Measurements from ENCODE around the gene ARID3A.

The ARID3A gene

DNA sequence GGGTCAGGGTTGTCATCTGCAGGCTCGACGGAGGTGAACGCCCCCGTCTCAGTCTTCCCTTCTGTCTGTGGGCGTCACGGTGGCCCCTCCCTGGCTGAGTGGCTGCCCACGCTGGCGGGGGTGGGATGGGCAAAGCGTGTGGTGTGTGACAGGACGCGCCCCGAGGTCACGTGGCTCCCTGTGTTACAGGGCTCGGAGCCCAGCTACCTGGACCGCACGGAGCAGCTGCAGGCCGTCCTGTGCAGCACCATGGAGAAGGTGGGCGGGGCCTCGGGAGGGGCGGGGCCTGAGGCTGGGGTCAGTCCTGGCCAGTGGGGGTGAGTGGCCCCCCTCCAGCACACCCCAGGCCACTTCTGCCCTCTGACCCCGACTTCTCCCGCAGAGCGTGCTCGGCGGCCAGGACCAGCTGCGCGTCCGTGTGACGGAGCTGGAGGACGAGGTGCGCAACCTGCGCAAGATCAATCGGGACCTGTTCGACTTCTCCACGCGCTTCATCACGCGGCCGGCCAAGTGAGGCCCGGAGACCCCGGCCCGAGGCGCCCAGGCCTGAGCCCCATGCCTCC lies 68.1 kb downstream of the ARID3A start:
- in situ Hi-C loops (cut with MboI; ENCODE audit: low sequenced_read_pairs, unreplicated experiment) = no loop called here
- TF ChIP-seq CTCF (IDR thresholded peaks at IDR 0.05; ENCODE audit: borderline replicate concordance, control extremely low read depth, extremely low read depth, insufficient read depth, missing control alignments) = no peak
- no peak for DNase-seq (ENCODE audit: low spot score)

GRCh38 chr19:994516-994915 lies 68.7 kb downstream of the ARID3A start:
- in situ Hi-C loops (cut with MboI; ENCODE audit: low sequenced_read_pairs, unreplicated experiment) = no loop called here

GRCh38 chr19:995051-995827 lies 69.4 kb downstream of the ARID3A start:
- DNase-seq (ENCODE audit: low spot score) = no peak
- in situ Hi-C loops (cut with MboI; ENCODE audit: low sequenced_read_pairs, unreplicated experiment) = no loop called here
- TF ChIP-seq CTCF (IDR thresholded peaks at IDR 0.05; ENCODE audit: borderline replicate concordance, control extremely low read depth, extremely low read depth, insufficient read depth, missing control alignments) = no peak

More at GRCh38 chr19:994516-994915, 68.7 kb downstream of the ARID3A start:
- no peak for TF ChIP-seq CTCF (IDR thresholded peaks at IDR 0.05; ENCODE audit: borderline replicate concordance, control extremely low read depth, extremely low read depth, insufficient read depth, missing control alignments)
- no peak for DNase-seq (ENCODE audit: low spot score)

- in situ Hi-C loops (cut with MboI; ENCODE audit: low sequenced_read_pairs, unreplicated experiment) = no loop called here
- TF ChIP-seq CTCF (IDR thresholded peaks at IDR 0.05; ENCODE audit: borderline replicate concordance, control extremely low read depth, extremely low read depth, insufficient read depth, missing control alignments) = no peak
- peak; percentile 82 for DNase-seq (ENCODE audit: low spot score)
These were observed 70.4 kb downstream of the ARID3A start for GRCh38 chr19:996051-996838.

DNA sequence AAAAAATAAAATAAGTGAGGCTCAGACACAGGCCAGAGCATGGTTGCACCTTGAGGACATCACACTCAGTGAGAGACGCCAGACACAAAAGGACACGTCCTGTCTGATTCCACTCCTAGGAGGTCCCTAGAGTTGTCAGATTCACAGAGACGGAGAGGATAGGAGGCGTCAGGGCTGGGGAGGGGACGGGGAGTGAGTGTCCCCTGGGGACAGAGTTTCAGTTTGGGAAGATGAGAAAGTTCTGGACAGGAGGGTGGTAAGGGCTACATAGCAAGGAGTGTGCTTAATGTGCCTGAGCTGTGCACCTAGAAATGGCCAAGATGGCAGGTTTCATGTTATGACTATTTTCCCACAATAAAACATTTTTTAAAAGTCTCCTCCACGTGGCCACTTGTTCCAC lies 72.2 kb downstream of the ARID3A start:
- DNase-seq (ENCODE audit: low spot score) = no peak
- in situ Hi-C loops (cut with MboI; ENCODE audit: low sequenced_read_pairs, unreplicated experiment) = no loop called here
- no peak for TF ChIP-seq CTCF (IDR thresholded peaks at IDR 0.05; ENCODE audit: borderline replicate concordance, control extremely low read depth, extremely low read depth, insufficient read depth, missing control alignments)

DNA sequence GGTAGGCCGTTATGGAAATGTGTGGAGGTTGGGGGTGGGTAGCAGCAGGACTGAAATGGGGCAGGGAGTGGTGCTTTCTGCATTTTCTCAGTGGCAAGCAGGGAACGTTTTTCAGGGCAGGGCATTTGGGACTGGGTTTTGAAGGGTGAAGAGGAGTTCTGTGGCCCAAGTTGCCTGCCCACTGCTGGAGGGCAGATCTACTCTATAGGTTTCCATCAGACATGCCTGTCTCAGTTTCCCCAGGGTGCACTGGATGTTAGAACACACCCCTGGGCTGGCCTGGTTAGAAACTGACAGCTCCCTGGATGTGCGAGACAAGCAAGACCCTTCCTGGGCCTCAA lies 73.5 kb downstream of the ARID3A start:
- DNase-seq (ENCODE audit: low spot score) = no peak
- in situ Hi-C loops (cut with MboI; ENCODE audit: low sequenced_read_pairs, unreplicated experiment) = no loop called here

More for the DNA sequence above, 73.5 kb downstream of the ARID3A start:
- TF ChIP-seq CTCF (IDR thresholded peaks at IDR 0.05; ENCODE audit: borderline replicate concordance, control extremely low read depth, extremely low read depth, insufficient read depth, missing control alignments) = no peak
